ENCODE measurements around the gene TADA1. TPM values are rescaled to one million over a fixed set of nuclear protein-coding genes. Genes with fewer than 3 reads are reported as not detected.

The TADA1 gene
- total RNA-seq, 2 experiments from 2014 or later, result 12.9 to 13.6 TPM

DNA sequence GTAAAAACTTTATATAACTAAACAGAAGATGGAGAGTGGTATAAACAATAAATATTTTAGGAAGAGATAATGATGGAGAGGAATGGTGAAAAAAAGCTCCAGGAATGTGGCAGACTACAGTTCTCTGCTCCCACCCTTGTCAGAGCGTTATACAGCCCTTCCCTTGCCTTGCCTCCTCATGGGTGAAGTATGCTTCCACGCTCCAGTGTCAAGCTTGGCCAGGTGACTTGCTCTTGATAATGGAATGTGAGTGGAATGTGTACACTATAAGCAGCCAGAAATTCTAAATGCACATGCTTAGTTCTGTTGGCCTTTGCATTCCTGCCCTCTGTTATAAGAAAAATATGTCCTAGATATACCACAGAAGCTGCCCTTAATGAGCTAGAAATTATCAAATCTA lies 61.5 kb downstream of the TADA1 start:
- Mint-ChIP-seq H3K9me3 (ENCODE audit: insufficient read depth) (no peaks in the 10 kb centered on the region), H3K27ac (no peak overlapping the region), H3K4me1 (ENCODE audit: low read depth) (no peaks in the 10 kb centered on the region), H3K4me3 (no peak overlapping the region), H3K27me3 (ENCODE audit: low read depth) (peaks cover 18% of the 10 kb centered on the region), H3K36me3 (ENCODE audit: low read depth) (no peaks in the 10 kb centered on the region)
- CTCF ChIA-PET, result interaction anchor here (0.8 kb wide), 1 partner anchor 245 kb away, joined by 3 read pairs; no protein-coding TSS in a partner anchor
- no peak for ATAC-seq
- no peak for DNase-seq
- POLR2A ChIA-PET, result no interaction called here

DNA sequence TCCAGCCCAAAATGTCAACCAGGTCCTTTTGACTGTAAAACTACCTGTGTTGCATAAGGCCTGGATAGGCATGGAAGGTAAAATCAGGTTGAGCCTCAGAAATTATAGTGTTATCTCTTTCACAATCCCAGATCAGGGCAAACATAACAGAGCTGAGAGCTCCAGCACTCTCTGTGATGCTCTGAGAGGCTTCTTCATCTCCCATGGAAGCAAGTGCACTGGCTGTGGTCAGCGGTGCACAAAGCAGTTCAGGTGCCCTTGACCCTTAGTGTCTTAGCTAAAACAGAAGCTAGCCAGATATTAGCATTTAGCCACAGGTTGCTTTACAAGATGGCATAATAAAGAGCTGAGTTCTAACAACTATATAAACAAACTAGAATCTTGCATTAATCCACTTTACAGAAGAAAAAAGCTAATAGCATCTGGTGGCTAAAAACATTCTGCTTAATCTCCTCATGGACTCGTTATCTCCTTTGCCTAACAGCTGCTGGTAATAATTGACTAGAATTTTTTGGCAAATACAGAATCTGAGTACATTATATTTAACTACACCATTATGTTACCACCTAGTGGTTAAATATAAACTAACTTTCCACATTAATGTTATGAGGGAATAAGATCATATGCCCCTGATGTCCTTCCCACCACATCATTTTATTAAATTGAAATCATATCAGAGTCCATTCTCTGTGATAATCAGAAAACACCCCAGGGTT lies 62.4 kb downstream of the TADA1 start:
- H3K9me3 Mint-ChIP-seq (ENCODE audit: insufficient read depth), result no peaks in the 10 kb centered on the region
- no peaks in the 10 kb centered on the region for H3K4me1 Mint-ChIP-seq (ENCODE audit: low read depth)
- H3K36me3 Mint-ChIP-seq (ENCODE audit: low read depth), result no peaks in the 10 kb centered on the region
- ATAC-seq (no peak), DNase-seq (no peak)
- H3K27ac Mint-ChIP-seq, result no peak overlapping the region
- ChIA-PET POLR2A (no interaction called here), CTCF (interaction anchor here (0.8 to 1.1 kb wide), 2 partner anchors 25 to 246 kb away, joined by 3 read pairs; no protein-coding TSS in a partner anchor)
- H3K27me3 Mint-ChIP-seq (ENCODE audit: low read depth), result peaks cover 18% of the 10 kb centered on the region
- H3K4me3 Mint-ChIP-seq, result no peak overlapping the region

DNA sequence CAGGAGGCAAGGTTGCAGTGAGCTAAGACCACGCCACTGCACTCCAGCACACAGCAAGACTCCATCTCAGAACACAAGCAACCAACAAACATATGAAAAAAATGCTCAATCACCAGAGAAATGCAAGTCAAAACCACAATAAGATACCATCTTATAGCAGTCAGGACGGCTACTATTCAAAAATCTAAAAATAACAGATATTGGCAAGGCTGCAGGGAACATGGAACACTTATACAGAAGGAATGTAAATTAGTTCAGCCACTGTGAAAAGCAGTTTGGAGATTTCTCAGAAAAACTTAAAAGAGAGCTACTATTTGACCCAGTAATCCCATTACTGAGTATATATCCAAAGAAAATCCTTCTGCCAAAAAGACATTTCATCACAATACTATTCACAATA lies 64.4 kb downstream of the TADA1 start:
- no peak overlapping the region for H3K4me3 Mint-ChIP-seq
- CTCF ChIA-PET, result no interaction called here
- ATAC-seq (no peak), DNase-seq (no peak)
- H3K36me3 Mint-ChIP-seq (ENCODE audit: low read depth), result no peaks in the 10 kb centered on the region
- no peaks in the 10 kb centered on the region for H3K9me3 Mint-ChIP-seq (ENCODE audit: insufficient read depth)
- no peaks in the 10 kb centered on the region for H3K4me1 Mint-ChIP-seq (ENCODE audit: low read depth)
- POLR2A ChIA-PET, result no interaction called here
- H3K27me3 Mint-ChIP-seq (ENCODE audit: low read depth), result peaks cover 18% of the 10 kb centered on the region
- no peak overlapping the region for H3K27ac Mint-ChIP-seq

DNA sequence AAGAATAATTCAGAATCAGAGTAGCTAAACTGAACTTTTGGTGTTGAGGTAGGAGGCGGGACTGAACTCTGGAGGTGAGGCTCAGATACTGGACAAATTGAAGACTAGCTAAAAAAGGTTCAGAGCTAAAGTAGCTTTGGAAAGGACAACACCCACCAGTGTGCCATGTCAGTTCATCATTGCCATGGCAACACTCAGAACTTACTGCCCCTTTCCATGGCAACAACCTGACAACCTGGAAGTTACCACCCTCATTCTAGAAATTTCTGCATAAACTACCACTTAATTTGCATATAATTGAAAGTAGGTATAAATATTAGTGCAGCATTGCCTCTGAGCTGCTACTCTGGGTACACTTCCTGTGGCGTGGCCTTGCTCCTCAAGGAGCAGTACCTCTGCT lies 67.1 kb downstream of the TADA1 start:
- Mint-ChIP-seq H3K36me3 (ENCODE audit: low read depth) (no peaks in the 10 kb centered on the region), H3K9me3 (ENCODE audit: insufficient read depth) (no peaks in the 10 kb centered on the region), H3K4me1 (ENCODE audit: low read depth) (no peaks in the 10 kb centered on the region), H3K4me3 (no peak overlapping the region), H3K27ac (no peak overlapping the region), H3K27me3 (ENCODE audit: low read depth) (peaks cover 16% of the 10 kb centered on the region)
- DNase-seq (no peak), ATAC-seq (no peak)
- CTCF ChIA-PET, result no interaction called here
- POLR2A ChIA-PET, result no interaction called here

Other genes with a start within 250 kb of the TADA1 start
- gene POGK, start 36.8 kb downstream of the TADA1 start, total RNA-seq, result 10 to 100 TPM; 37.6 to 39.8 TPM
- gene ILDR2, start 99.3 kb upstream of the TADA1 start, total RNA-seq, result 1 to 10 TPM; 4.3 to 5.0 TPM
- not detected for gene MAEL, start 113.0 kb upstream of the TADA1 start, total RNA-seq
- gene GPA33, start 214.1 kb upstream of the TADA1 start, total RNA-seq, result under 1 TPM; 0.16 to 0.24 TPM
- not detected for gene STYXL2, start 217.8 kb upstream of the TADA1 start, total RNA-seq